Naive thymus-derived CD8-positive, alpha-beta T cell (primary cell): ENCODE measurements around the gene SVOPL. TPM values are rescaled to one million over a fixed set of nuclear protein-coding genes. Genes with fewer than 3 reads are reported as not detected.

Experiments used
- ATAC-seq, 2 donors: fragments of 150-1000 bp; cut with Tn5 transposase in 1 of 2; sonication (Bioruptor Pico), chemical (Tn5 transposase) in 1 of 2; 1 replicate in 1 of 2; 2 replicates in 1 of 2; pipeline ENCODE4 v1.10.0; 2021; ENCODE audit warnings: mild to moderate bottlenecking in 2 of 2, moderate library complexity in 2 of 2
- POLR2A ChIA-PET: fragments of 350-600 bp; sonication (Branson Sonifier 250); formaldehyde crosslinking; loops from one replicate; lab custom pipeline; 2021; ENCODE audit warnings: antibody characterized with exemption; lab: Charles Lee
- DNase-seq, 10 donors: peaks; one replicate each; pipeline versions ENCODE4 v3.0.0 to v3.0.0-alpha.2; 2020 to 2022
- H3K27ac Mint-ChIP-seq, 10 donors: one replicate each; pipeline ENCODE4 v1.8.0; 2020 to 2022; ENCODE audit warnings: mild to moderate bottlenecking in 10 of 10, mixed read lengths in 10 of 10, moderate library complexity in 4 of 10, inconsistent platforms in 1 of 10
- H3K27me3 Mint-ChIP-seq, 5 donors: one replicate each; pipeline ENCODE4 v1.8.0; 2021 to 2022; ENCODE audit warnings: mixed read lengths in 5 of 5
- H3K36me3 Mint-ChIP-seq, 3 donors: one replicate each; pipeline ENCODE4 v1.8.0; 2020 to 2022; ENCODE audit warnings: mixed read lengths in 3 of 3, mild to moderate bottlenecking in 2 of 3, inconsistent platforms in 1 of 3
- H3K4me1 Mint-ChIP-seq, 4 donors: one replicate each; pipeline ENCODE4 v1.8.0; 2021 to 2022; ENCODE audit warnings: mixed read lengths in 4 of 4
- H3K4me3 Mint-ChIP-seq, 10 donors: one replicate each; pipeline ENCODE4 v1.8.0; 2020 to 2022; ENCODE audit warnings: mild to moderate bottlenecking in 10 of 10, mixed read lengths in 10 of 10, moderate library complexity in 6 of 10, inconsistent platforms in 1 of 10
- H3K9me3 Mint-ChIP-seq, 9 donors: one replicate each; pipeline ENCODE4 v1.8.0; 2020 to 2022; ENCODE audit warnings: mixed read lengths in 9 of 9, mild to moderate bottlenecking in 3 of 9, inconsistent platforms in 1 of 9, moderate library complexity in 1 of 9
- polyA plus RNA-seq, 3 donors: library from polyadenylated mRNA; unstranded; fragments of 300-500 nt; fragmentation: Illumina TruSeq; gene quantifications; one replicate each; pipeline ENCODE4 v1.2.3, GENCODE V29; 2021
- total RNA-seq, 8 experiments: library from RNA in 2 of 8; stranded (reverse) in 2 of 8; gene quantifications; one replicate each; pipeline ENCODE4 v1.2.3 and lab custom pipeline; 2021 to 2026

The SVOPL gene
- total and polyA plus RNA-seq, 5 experiments from 2014 or later, result 3.0 to 8.2 (median 3.7) TPM; not detected in 2

DNA sequence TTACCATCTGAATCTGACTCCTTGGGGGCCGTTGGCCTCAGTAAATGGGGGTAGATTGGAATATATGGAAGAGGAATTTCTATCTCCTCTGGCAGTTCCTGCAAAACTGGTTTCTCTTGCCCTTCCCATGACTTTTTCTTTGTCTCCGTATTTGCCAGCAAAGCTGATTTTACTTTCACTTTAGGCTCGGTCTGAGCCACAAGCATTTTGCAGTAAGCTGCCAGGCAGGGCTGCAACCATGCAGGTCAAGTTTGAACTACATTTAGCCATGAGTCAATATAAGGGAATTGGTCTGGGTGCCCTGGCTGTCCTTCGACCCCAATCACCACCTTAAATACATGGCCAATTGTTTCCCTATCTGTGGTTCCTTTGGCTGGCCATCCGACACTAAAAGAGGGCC lies 136.8 kb downstream of the SVOPL start:
- Mint-ChIP-seq H3K36me3 (peaks cover 50 to 94% (median 92%) of the 10 kb centered on the region in 3 donors), H3K4me3 (no peak overlapping the region), H3K4me1 (no peaks in the 10 kb centered on the region), H3K9me3 (peaks cover 8 to 63% (median 34%) of the 10 kb centered on the region in 9 donors), H3K27me3 (no peaks in the 10 kb centered on the region), H3K27ac (no peak overlapping the region)
- POLR2A ChIA-PET, result no interaction called here
- ATAC-seq (no peak), DNase-seq (no peak)

DNA sequence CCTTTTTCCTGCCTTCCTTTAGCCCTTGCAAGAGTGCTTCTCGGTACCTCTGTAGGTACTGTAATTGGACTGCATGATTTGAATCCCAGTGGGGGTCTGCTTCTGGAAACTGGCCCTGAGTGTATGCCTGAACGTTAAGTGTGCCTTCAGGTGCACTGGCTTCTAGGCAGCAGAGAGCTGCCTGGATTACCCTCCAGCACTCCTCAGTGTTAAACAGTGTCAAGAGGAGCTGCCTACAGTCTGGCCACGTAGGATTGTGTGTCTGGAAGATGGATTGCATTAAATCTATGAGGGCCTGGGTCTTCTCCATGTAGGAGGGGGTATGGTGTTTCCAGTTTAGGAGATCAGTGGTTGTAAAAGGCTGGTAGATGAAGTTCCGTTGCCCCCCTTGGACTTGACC lies 137.4 kb downstream of the SVOPL start:
- POLR2A ChIA-PET, result no interaction called here
- DNase-seq, result no peak
- Mint-ChIP-seq H3K9me3 (peaks cover 8 to 67% (median 39%) of the 10 kb centered on the region in 9 donors), H3K4me3 (no peak overlapping the region), H3K4me1 (no peaks in the 10 kb centered on the region), H3K27me3 (no peaks in the 10 kb centered on the region), H3K36me3 (peaks cover 50 to 94% (median 93%) of the 10 kb centered on the region in 3 donors), H3K27ac (no peak overlapping the region)
- ATAC-seq, result no peak

DNA sequence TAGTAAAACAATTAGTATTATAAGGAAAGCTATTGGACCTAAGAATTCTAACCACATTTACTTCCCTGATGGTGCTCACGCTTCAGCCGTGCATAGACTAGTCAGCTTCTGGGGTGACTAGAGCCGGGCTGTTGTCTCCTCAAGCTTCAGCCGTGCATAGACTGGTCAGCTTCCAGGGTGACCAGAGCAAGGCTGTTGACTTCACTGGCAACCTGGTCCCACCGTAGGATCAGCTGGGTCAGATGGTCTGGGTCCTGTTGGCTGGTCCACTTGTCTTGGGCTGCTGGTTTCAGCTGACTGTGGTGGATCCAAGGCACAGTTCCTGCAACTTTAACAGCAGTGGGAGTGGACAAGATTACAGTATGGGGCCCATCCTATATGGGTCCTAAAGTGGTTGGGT lies 141.7 kb downstream of the SVOPL start:
- POLR2A ChIA-PET, result interaction anchor here (0.5 kb wide), 1 partner anchor 83 kb away, joined by 4 read pairs; no protein-coding TSS in a partner anchor
- no peaks in the 10 kb centered on the region for H3K27me3 Mint-ChIP-seq

DNA sequence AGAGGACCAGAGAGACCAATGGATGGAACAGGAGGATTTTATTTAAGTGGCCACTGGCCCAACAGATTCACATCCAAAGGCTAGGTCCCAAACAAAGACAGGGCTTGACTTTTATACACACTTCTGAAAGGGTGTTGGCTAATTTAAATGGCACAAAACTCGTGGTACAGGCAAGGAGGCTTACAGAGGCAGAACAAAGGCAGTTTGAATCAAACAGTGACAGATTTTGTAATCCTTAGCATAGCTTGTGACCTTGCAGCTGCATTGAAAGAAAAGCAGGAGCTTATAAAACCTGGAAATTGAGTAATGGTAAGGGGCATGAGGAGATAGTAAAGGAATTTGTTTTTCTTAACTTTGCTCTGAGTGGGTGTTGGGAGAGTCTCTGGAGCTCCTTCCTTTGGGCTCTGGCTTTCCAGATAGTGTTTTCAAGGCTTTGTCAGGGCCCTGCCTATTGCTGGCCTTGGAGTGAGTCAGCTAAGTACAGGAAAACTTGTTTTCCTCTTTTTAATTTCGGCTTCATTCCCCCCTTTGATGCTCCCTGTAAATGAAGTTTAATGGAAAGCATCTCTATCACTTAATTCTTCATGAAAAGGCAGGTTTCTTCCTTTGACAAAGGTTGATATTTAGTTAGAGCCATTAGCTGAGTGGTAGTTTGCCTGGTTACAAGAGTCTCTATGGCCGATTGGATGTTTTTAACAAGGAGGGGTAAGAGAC lies 144.2 kb downstream of the SVOPL start:
- DNase-seq (no peak), ATAC-seq (no peak)
- Mint-ChIP-seq H3K27ac (no peak overlapping the region), H3K27me3 (no peaks in the 10 kb centered on the region), H3K4me3 (no peak overlapping the region), H3K9me3 (peaks cover 0 to 84% (median 39%) of the 10 kb centered on the region in 9 donors), H3K36me3 (peaks cover 78 to 97% (median 96%) of the 10 kb centered on the region in 3 donors), H3K4me1 (peaks cover 0 to 2% (median 0%) of the 10 kb centered on the region in 4 donors)
- POLR2A ChIA-PET, result no interaction called here

More for the DNA sequence above, 141.7 kb downstream of the SVOPL start:
- no peak overlapping the region for H3K4me3 Mint-ChIP-seq
- peaks cover 73 to 99% (median 98%) of the 10 kb centered on the region in 3 donors for H3K36me3 Mint-ChIP-seq
- H3K4me1 Mint-ChIP-seq, result peaks cover 0 to 2% (median 0%) of the 10 kb centered on the region in 4 donors
- H3K27ac Mint-ChIP-seq, result no peak overlapping the region
- ATAC-seq (no peak), DNase-seq (no peak)
- H3K9me3 Mint-ChIP-seq, result peaks cover 8 to 89% (median 47%) of the 10 kb centered on the region in 9 donors

DNA sequence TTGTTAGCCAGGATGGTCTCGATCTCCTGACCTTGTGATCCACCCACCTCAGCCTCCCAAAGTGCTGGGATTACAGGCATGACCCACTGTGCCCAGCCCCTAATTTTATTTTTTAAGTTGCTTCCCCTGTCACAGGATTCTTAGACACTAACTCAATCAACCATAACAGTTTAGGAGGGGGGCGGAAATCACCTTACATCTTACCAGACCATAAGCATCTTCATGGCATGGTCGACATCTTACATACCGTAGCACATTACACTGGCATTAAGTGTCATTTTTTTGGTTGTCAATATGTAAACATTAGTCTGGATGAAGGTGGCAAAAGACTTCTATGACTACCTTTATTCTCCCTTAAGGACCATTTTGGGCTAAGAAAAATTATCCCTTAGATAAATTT lies 145.5 kb downstream of the SVOPL start:
- POLR2A ChIA-PET, result no interaction called here
- Mint-ChIP-seq H3K27me3 (no peaks in the 10 kb centered on the region), H3K9me3 (peaks cover 0 to 78% (median 41%) of the 10 kb centered on the region in 9 donors), H3K27ac (no peak overlapping the region), H3K4me3 (no peak overlapping the region), H3K36me3 (peaks cover 83 to 97% (median 94%) of the 10 kb centered on the region in 3 donors), H3K4me1 (peaks cover 0 to 2% (median 0%) of the 10 kb centered on the region in 4 donors)
- ATAC-seq (no peak), DNase-seq (no peak)

DNA sequence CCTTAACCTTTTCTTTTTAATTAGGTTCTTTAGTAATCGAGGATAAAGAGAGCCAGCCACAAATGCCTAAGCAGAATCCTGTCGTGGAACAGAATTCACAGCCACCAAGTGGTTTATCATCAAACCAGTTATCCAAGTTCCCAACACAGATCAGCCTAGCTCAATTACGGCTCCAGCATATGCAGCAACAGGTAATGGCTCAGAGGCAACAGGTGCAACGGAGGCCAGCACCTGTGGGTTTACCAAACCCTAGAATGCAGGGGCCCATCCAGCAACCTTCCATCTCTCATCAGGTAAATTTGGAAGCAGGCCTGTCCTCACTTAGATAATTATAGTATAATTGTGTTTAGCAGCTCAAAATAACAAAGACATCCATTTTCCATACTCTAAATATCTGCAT lies 146.5 kb downstream of the SVOPL start:
- Mint-ChIP-seq H3K36me3 (peaks cover 88 to 95% (median 93%) of the 10 kb centered on the region in 3 donors), H3K4me3 (no peak overlapping the region), H3K27ac (no peak overlapping the region), H3K9me3 (peaks cover 0 to 77% (median 45%) of the 10 kb centered on the region in 9 donors), H3K4me1 (peaks cover 0 to 2% (median 0%) of the 10 kb centered on the region in 4 donors), H3K27me3 (no peaks in the 10 kb centered on the region)
- ATAC-seq (no peak), DNase-seq (no peak)
- POLR2A ChIA-PET, result no interaction called here

DNA sequence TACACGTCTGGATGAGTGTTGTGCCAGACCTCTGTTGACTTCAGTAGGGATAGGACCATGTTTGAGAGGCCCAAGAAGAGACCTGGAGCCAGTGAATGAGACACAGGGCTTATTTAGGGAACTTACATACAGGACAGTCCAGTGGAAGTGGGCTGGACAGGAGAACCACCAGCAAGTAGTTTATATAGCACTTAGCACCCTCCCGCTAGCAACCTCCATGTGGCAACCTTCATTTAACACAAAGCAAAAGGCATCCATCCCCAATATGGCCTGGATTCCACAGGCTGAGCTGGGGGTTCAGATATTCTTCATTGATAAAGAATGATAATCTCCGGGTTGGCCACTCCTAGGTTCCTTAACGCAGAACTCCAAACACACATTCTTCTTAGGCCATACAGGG lies 147.4 kb downstream of the SVOPL start:
- Mint-ChIP-seq H3K27me3 (no peaks in the 10 kb centered on the region), H3K4me1 (peaks cover 0 to 2% (median 0%) of the 10 kb centered on the region in 4 donors), H3K4me3 (no peak overlapping the region), H3K27ac (no peak overlapping the region), H3K36me3 (peaks cover 90 to 95% (median 93%) of the 10 kb centered on the region in 3 donors), H3K9me3 (peaks cover 0 to 71% (median 48%) of the 10 kb centered on the region in 9 donors)
- POLR2A ChIA-PET, result no interaction called here
- no peak for ATAC-seq
- no peak for DNase-seq

DNA sequence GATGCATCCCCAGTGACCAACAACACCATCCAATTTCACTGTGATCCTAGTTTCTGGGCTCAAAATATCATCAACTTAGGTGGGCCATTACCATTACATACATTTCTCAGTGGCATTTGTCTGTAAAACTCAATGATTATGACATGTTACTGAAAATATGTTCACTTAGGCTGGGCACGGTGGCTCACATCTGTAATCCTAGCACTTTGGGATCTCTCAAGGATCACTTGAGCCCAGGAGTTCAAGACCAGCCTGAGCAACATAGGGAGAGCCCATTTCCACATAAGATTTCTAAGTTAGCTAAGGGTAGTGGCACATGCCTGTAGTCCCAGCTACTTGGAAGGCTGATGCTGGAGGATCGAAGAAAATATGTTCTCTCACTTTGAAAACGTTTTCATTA lies 150.1 kb downstream of the SVOPL start:
- DNase-seq (no peak), ATAC-seq (no peak)
- peaks cover 81 to 89% (median 87%) of the 10 kb centered on the region in 3 donors for H3K36me3 Mint-ChIP-seq
- H3K27me3 Mint-ChIP-seq, result no peaks in the 10 kb centered on the region
- H3K27ac Mint-ChIP-seq, result no peak overlapping the region
- POLR2A ChIA-PET, result no interaction called here
- H3K4me1 Mint-ChIP-seq, result peaks cover 0 to 2% (median 0%) of the 10 kb centered on the region in 4 donors
- peaks cover 0 to 49% (median 31%) of the 10 kb centered on the region in 9 donors for H3K9me3 Mint-ChIP-seq
- H3K4me3 Mint-ChIP-seq, result no peak overlapping the region

DNA sequence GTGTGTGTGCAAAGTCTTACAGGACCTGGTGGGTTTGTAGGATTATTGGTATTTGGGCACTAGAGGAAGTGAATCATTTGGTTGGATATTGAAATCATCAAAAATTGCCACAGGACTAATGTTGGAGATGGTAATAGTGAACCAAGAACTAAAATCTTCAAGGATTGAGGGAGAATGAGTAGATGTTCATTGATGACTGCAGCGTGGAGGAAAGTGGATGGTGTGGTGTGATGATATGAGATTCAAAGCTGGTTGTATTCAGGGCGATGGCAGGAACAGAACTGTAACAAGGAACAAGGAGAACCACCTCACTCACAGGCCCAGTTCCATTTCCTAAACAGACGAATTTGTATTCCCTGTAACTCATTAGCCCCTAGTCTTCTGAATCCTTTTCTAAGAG lies 150.8 kb downstream of the SVOPL start:
- H3K4me1 Mint-ChIP-seq, result peaks cover 0 to 2% (median 0%) of the 10 kb centered on the region in 4 donors
- H3K36me3 Mint-ChIP-seq, result peaks cover 85 to 89% (median 87%) of the 10 kb centered on the region in 3 donors
- H3K27ac Mint-ChIP-seq, result peak overlapping the region in 1 of 10 donors; percentile 1
- H3K27me3 Mint-ChIP-seq, result no peaks in the 10 kb centered on the region
- DNase-seq, result no peak
- peaks cover 0 to 41% (median 30%) of the 10 kb centered on the region in 9 donors for H3K9me3 Mint-ChIP-seq
- POLR2A ChIA-PET, result no interaction called here
- no peak overlapping the region for H3K4me3 Mint-ChIP-seq
- ATAC-seq, result no peak

DNA sequence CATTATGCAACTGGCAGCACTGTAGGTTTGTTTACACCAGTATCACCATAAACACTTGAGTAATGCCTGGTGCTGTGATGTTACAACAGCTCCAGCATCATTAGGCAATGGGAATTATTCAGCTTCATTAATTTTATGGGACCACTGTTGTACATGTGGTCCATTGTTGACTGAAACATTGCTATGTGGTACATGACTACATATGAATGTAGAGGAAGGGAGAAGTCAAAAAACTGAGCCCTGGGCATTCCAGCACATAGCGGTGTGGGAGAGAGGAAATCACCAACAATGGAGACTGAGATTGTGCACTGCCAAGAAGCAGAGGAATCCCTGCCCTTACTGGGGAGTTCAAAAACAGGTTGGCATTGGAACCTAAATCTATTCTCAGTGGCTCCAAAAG lies 152.1 kb downstream of the SVOPL start:
- Mint-ChIP-seq H3K27me3 (no peaks in the 10 kb centered on the region), H3K36me3 (peaks cover 87 to 92% (median 88%) of the 10 kb centered on the region in 3 donors), H3K9me3 (peaks cover 0 to 41% (median 21%) of the 10 kb centered on the region in 9 donors), H3K4me3 (no peak overlapping the region), H3K27ac (no peak overlapping the region), H3K4me1 (peaks cover 0 to 4% (median 1%) of the 10 kb centered on the region in 4 donors)
- DNase-seq (no peak), ATAC-seq (no peak)
- POLR2A ChIA-PET, result no interaction called here

DNA sequence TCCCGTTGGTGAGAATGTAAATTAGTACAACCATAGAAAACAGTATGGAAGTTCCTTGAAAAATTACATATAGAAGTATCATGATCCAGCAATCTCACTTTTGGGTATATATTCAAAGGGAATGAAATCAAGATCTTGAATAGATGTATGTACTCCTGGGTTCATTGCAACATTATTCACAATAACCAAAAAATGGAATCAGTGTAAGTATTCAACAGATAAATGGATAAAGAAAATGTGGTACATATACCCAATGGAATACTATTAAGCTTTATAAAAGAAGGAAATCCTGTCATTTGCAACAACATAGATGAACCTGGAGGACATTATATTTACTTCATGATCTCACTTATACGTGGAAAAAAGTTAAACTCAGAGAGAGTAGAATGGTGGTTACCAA lies 154.3 kb downstream of the SVOPL start:
- Mint-ChIP-seq H3K9me3 (peaks cover 0 to 33% (median 11%) of the 10 kb centered on the region in 9 donors), H3K36me3 (peaks cover 75 to 86% (median 80%) of the 10 kb centered on the region in 3 donors), H3K27ac (no peak overlapping the region), H3K27me3 (no peaks in the 10 kb centered on the region), H3K4me1 (peaks cover 2 to 12% (median 6%) of the 10 kb centered on the region in 4 donors), H3K4me3 (no peak overlapping the region)
- POLR2A ChIA-PET, result no interaction called here
- ATAC-seq, result no peak
- no peak for DNase-seq

DNA sequence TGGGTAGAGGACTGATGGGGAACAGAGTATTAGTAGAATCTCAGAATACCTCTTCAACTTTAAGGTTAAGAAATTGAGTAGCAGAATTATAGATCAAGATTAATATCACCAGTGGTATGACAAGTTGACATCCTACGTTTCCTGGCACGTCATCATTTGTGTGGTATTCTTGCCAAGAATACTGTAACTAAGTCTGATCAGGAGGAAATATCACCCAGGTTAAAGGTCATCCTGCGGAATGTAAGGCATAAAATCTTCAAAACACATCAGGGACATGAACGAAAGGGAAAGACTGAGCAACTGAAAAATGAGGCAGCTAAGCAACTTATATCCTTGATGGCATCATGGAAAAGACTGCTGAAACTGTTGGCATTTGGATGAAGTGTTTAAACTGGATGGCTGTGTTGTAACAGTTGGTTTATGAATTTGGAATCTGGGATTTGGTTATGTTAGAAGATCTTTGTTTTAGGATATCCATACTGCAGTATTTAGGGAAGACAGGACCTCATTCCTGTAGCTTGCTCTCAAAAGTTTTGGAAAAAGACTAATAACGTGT lies 155.0 kb downstream of the SVOPL start:
- peaks cover 0 to 32% (median 11%) of the 10 kb centered on the region in 9 donors for H3K9me3 Mint-ChIP-seq
- H3K4me3 Mint-ChIP-seq, result no peak overlapping the region
- POLR2A ChIA-PET, result no interaction called here
- H3K36me3 Mint-ChIP-seq, result peaks cover 72 to 85% (median 79%) of the 10 kb centered on the region in 3 donors
- ATAC-seq (no peak), DNase-seq (no peak)
- H3K27ac Mint-ChIP-seq, result no peak overlapping the region
- no peaks in the 10 kb centered on the region for H3K27me3 Mint-ChIP-seq
- peaks cover 2 to 12% (median 6%) of the 10 kb centered on the region in 4 donors for H3K4me1 Mint-ChIP-seq

DNA sequence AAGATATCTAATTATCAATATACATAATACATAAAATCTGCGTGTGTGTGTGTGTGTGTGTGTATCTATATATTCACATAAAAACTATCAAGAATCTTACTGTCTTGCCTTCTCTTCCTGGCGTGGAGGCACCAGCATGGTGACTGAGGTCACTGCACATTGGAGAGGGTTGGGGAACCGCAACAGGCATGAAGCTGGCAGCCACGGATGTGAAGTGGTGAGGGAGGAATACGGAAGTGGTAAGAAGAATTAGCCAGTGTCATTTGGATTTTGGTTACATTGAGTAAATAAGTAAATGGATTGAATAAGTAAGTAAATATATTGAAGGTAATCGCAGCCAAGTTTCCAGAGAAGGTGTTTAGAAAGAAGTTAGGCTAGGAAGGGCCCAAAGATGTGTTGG lies 156.0 kb downstream of the SVOPL start:
- no peak overlapping the region for H3K4me3 Mint-ChIP-seq
- DNase-seq, result no peak
- H3K36me3 Mint-ChIP-seq, result peaks cover 69 to 85% (median 81%) of the 10 kb centered on the region in 3 donors
- peaks cover 2 to 12% (median 8%) of the 10 kb centered on the region in 4 donors for H3K4me1 Mint-ChIP-seq
- H3K9me3 Mint-ChIP-seq, result peaks cover 0 to 30% (median 9%) of the 10 kb centered on the region in 9 donors
- no peak for ATAC-seq
- peak overlapping the region in 2 of 10 donors; percentile 15 to 55 for H3K27ac Mint-ChIP-seq
- POLR2A ChIA-PET, result no interaction called here
- H3K27me3 Mint-ChIP-seq, result no peaks in the 10 kb centered on the region
